A549 (cell line): Measurements from ENCODE around the gene GLIPR1L1. TPM values are rescaled to one million over a fixed set of nuclear protein-coding genes. Genes with fewer than 3 reads are reported as not detected.

Experiments
- ATAC-seq, 2 experiments: fragments of 200-7000 bp in 1 of 2; fragments of >200 bp in 1 of 2; cut with Nextera tagmentation in 1 of 2; cut with Tn5 transposase in 1 of 2; 3 replicates each; pipeline versions ENCODE4 v1.8.0 to v1.9.1; 2018 to 2020; ENCODE audit warnings: mild to moderate bottlenecking in 1 of 2, moderate library complexity in 1 of 2
- CTCF ChIA-PET: fragments of 300-600 bp; sonication (Branson Sonifier 250); formaldehyde crosslinking; extraction: SDS; loops from one replicate; lab custom pipeline; 2021; ENCODE audit warnings: antibody characterized with exemption, inconsistent platforms; lab: Yijun Ruan, JAX
- POLR2A ChIA-PET: fragments of 350-600 bp; formaldehyde crosslinking; extraction: SDS; loops from one replicate; lab custom pipeline; 2021; ENCODE audit warnings: antibody characterized with exemption, inconsistent platforms; lab: Yijun Ruan, JAX
- DNase-seq, 2 experiments: peaks; one replicate each; pipeline versions ENCODE4 v3.0.0 to v3.0.0-alpha.2; 2011 to 2016; ENCODE audit warnings: low read depth in 1 of 2, low spot score in 1 of 2
- FAIRE-seq: peaks from 2 replicates; lab custom pipeline; 2011; peaks lifted over from hg19 to GRCh38; lab: Jason Lieb, UNC
- H3K27ac ChIP-seq, 2 experiments: fragments of >200 bp; sonication (Bioruptor Twin); formaldehyde crosslinking; 3 replicates each; pipeline ENCODE4 v1.5.1; 2016 to 2017
- H3K4me1 ChIP-seq: fragments of >200 bp; sonication (Bioruptor Twin); formaldehyde crosslinking; 3 replicates; pipeline ENCODE4 v1.6.1; 2016
- H3K4me2 ChIP-seq: fragments of >200 bp; sonication (Bioruptor Twin); formaldehyde crosslinking; 3 replicates; pipeline ENCODE4 v1.6.1; 2016
- H3K4me3 ChIP-seq: fragments of >200 bp; sonication (Bioruptor Twin); formaldehyde crosslinking; 3 replicates; pipeline ENCODE4 v1.5.1; 2016
- H3K9me3 ChIP-seq: fragments of >200 bp; sonication (Bioruptor Twin); formaldehyde crosslinking; 3 replicates; pipeline ENCODE4 v1.6.1; 2016
- CHD2 ChIP-seq: fragments of 150-350 bp; IDR thresholded peaks from 2 replicates; pipeline ENCODE4 v1.6.1; 2014; ENCODE audit warnings: low read length; ENCODE audit not compliant: partially characterized antibody
- CHD4 ChIP-seq: fragments of 200-600 bp; sonication (generic); IDR thresholded peaks from 2 replicates; pipeline ENCODE4 v1.6.1; 2016; ENCODE audit warnings: antibody characterized with exemption, mild to moderate bottlenecking, borderline replicate concordance
- ELK1 ChIP-seq: fragments of 150-350 bp; IDR thresholded peaks from 2 replicates; pipeline ENCODE4 v1.6.1; 2014; ENCODE audit warnings: low read depth, mild to moderate bottlenecking, low read length
- EP300 ChIP-seq, 2 experiments: fragments of >200 bp; sonication (Bioruptor Twin); formaldehyde crosslinking; IDR thresholded peaks; 2 replicates in 1 of 2; 3 replicates in 1 of 2; pipeline ENCODE4 v1.6.1; 2016 to 2017
- FOSB ChIP-seq: fragments of 250-450 bp; sonication (Bioruptor Pico); IDR thresholded peaks from 2 replicates; pipeline ENCODE4 v1.5.0; 2020; ENCODE audit warnings: mild to moderate bottlenecking, moderate library complexity
- FOSL2 ChIP-seq, 2 experiments: fragments of 450-650 bp in 1 of 2; fragments of >200 bp in 1 of 2; sonication (Bioruptor Twin) in 1 of 2; formaldehyde crosslinking; IDR thresholded peaks; 2 replicates each; pipeline versions ENCODE4 v1.5.0 to v1.6.1; 2016 to 2020; ENCODE audit warnings: mild to moderate bottlenecking in 1 of 2, moderate library complexity in 1 of 2
- FOXS1 ChIP-seq: fragments of 250-450 bp; sonication (Bioruptor Pico); IDR thresholded peaks from 2 replicates; pipeline ENCODE4 v1.5.0; 2020; ENCODE audit warnings: mild to moderate bottlenecking, moderate library complexity
- GATA3 ChIP-seq: IDR thresholded peaks from 2 replicates; pipeline ENCODE4 v1.6.1; 2012; ENCODE audit warnings: borderline replicate concordance
- HDAC2 ChIP-seq: fragments of 200-600 bp; sonication (generic); IDR thresholded peaks from 2 replicates; pipeline ENCODE4 v1.6.1; 2016
- HEYL ChIP-seq: fragments of 250-450 bp; sonication (Bioruptor Pico); IDR thresholded peaks from 2 replicates; pipeline ENCODE4 v1.8.0; 2021; ENCODE audit warnings: mild to moderate bottlenecking, moderate library complexity
- HOXA7 ChIP-seq: fragments of 250-450 bp; sonication (Bioruptor Pico); IDR thresholded peaks from 2 replicates; pipeline ENCODE4 v1.5.0; 2020; ENCODE audit warnings: mild to moderate bottlenecking, moderate library complexity
- JUN ChIP-seq, 2 experiments: fragments of >200 bp; sonication (Bioruptor Twin); formaldehyde crosslinking; IDR thresholded peaks; 2 replicates in 1 of 2; 3 replicates in 1 of 2; pipeline ENCODE4 v1.6.1; 2016 to 2017
- JUNB ChIP-seq: fragments of >200 bp; sonication (Bioruptor Twin); formaldehyde crosslinking; IDR thresholded peaks from 2 replicates; pipeline ENCODE4 v1.6.1; 2016
- KDM1A ChIP-seq: fragments of 200-600 bp; sonication (generic); IDR thresholded peaks from 2 replicates; pipeline ENCODE4 v1.6.1; 2016; ENCODE audit warnings: low read depth, mild to moderate bottlenecking
- KDM5A ChIP-seq: fragments of 200-600 bp; sonication (generic); IDR thresholded peaks from 2 replicates; pipeline ENCODE4 v1.6.1; 2016; ENCODE audit warnings: antibody characterized with exemption, mild to moderate bottlenecking
- MAFK ChIP-seq: fragments of 450-650 bp; IDR thresholded peaks from 2 replicates; pipeline ENCODE4 v1.6.1; 2014; ENCODE audit not compliant: partially characterized antibody
- MAZ ChIP-seq: fragments of 150-350 bp; IDR thresholded peaks from 2 replicates; pipeline ENCODE4 v1.6.1; 2014; ENCODE audit warnings: antibody characterized with exemption, low read depth, low read length, borderline replicate concordance
- MYC ChIP-seq: IDR thresholded peaks from 2 replicates; pipeline ENCODE4 v1.6.1; 2012; ENCODE audit warnings: mild to moderate bottlenecking, inconsistent platforms, low read length, improper control_type of control experiment, borderline replicate concordance
- NFE2L2 ChIP-seq: fragments of 150-350 bp; conservative IDR thresholded peaks from 2 replicates; pipeline ENCODE4 v1.6.1; 2014; ENCODE audit warnings: low read length
- NPAS2 ChIP-seq: fragments of 250-450 bp; sonication (Bioruptor Pico); IDR thresholded peaks from 2 replicates; pipeline ENCODE4 v1.8.0; 2022; ENCODE audit warnings: mild to moderate bottlenecking, moderate library complexity, borderline replicate concordance
- NR3C1 ChIP-seq: fragments of >200 bp; sonication (Bioruptor Twin); formaldehyde crosslinking; IDR thresholded peaks from 3 replicates; pipeline ENCODE4 v1.6.1; 2017
- PBX3 ChIP-seq: IDR thresholded peaks from 2 replicates; pipeline ENCODE4 v1.6.1; 2012
- PHF8 ChIP-seq: fragments of 200-600 bp; sonication (generic); IDR thresholded peaks from 2 replicates; pipeline ENCODE4 v1.6.1; 2016; ENCODE audit warnings: low read depth, mild to moderate bottlenecking, antibody characterized with exemption, moderate library complexity, borderline replicate concordance
- POLR2AphosphoS2 ChIP-seq: conservative IDR thresholded peaks from 2 replicates; pipeline ENCODE4 v1.6.1; 2012; ENCODE audit warnings: low read length, improper control_type of control experiment, inconsistent platforms
- RAD21 ChIP-seq, 2 experiments: fragments of >200 bp in 1 of 2; sonication (Bioruptor Twin) in 1 of 2; formaldehyde crosslinking in 1 of 2; IDR thresholded peaks in 1 of 2; conservative IDR thresholded peaks in 1 of 2; 2 replicates in 1 of 2; 3 replicates in 1 of 2; pipeline ENCODE4 v1.6.1; 2012 to 2018; ENCODE audit warnings: inconsistent platforms in 1 of 2
- RCOR1 ChIP-seq: fragments of 150-350 bp; IDR thresholded peaks from 2 replicates; pipeline ENCODE4 v1.6.1; 2014; ENCODE audit warnings: antibody characterized with exemption, low read length, low read depth
- RFX5 ChIP-seq: fragments of 450-650 bp; IDR thresholded peaks from 2 replicates; pipeline ENCODE4 v1.7.1; 2014; ENCODE audit warnings: antibody characterized with exemption, mild to moderate bottlenecking, moderate library complexity
- SREBF2 ChIP-seq: fragments of 450-650 bp; IDR thresholded peaks from 2 replicates; pipeline ENCODE4 v1.6.1; 2014; ENCODE audit warnings: mild to moderate bottlenecking, moderate library complexity
- TFCP2L1 ChIP-seq: fragments of 250-450 bp; sonication (Bioruptor Pico); IDR thresholded peaks from 2 replicates; pipeline ENCODE4 v1.5.0; 2021; ENCODE audit warnings: mild to moderate bottlenecking
- ZC3H11A ChIP-seq: fragments of 450-650 bp; IDR thresholded peaks from 2 replicates; pipeline ENCODE4 v1.6.1; 2014; ENCODE audit warnings: antibody characterized with exemption, mild to moderate bottlenecking
- ZFP36 ChIP-seq: fragments of 450-650 bp; IDR thresholded peaks from 2 replicates; pipeline ENCODE4 v1.6.1; 2014; ENCODE audit warnings: borderline replicate concordance; ENCODE audit not compliant: partially characterized antibody
- ZNF302 ChIP-seq: fragments of 250-450 bp; sonication (Bioruptor Pico); IDR thresholded peaks from 2 replicates; pipeline ENCODE4 v1.9.0; 2021; ENCODE audit warnings: inconsistent platforms, mild to moderate bottlenecking, moderate library complexity
- ZSCAN20 ChIP-seq: fragments of 250-450 bp; sonication (Bioruptor Pico); IDR thresholded peaks from 2 replicates; pipeline ENCODE4 v1.8.0; 2022; ENCODE audit warnings: mild to moderate bottlenecking, moderate library complexity
- WGBS: methylation state at CpG from one replicate; pipeline ENCODE4 v1.1.6; 2017; ENCODE audit errors: missing lambda C conversion rate; 5-methylcytosine and 5-hydroxymethylcytosine counted together
- polyA plus RNA-seq, 4 experiments: library from polyadenylated mRNA; depleted of rRNA in 3 of 4; stranded (reverse); fragments of >200 nt; fragmentation: RNase III in 1 of 4; extraction: RNeasy Plus Mini Kit Qiagen cat#74134 plus additional on column Dnase treatment in 1 of 4; gene quantifications; 2 replicates in 3 of 4; 3 replicates in 1 of 4; pipeline ENCODE4 v1.2.3, GENCODE V29; 2011 to 2017

The GLIPR1L1 gene
- polyA plus RNA-seq, 2 of the 4 experiments (the other 2 are of a cell fraction): not detected

- ATAC-seq (peak in 1 of 2 experiments; percentile 43; a peak in 2 of 6 replicates), DNase-seq (no peak), FAIRE-seq (no peak)
- H3K4me3 ChIP-seq: peak overlapping the region; percentile 48
- 10% methylated on average over 6 of the region's 6 CpGs for WGBS
- H3K9me3 ChIP-seq: no peaks in the 10 kb centered on the region
- ChIA-PET CTCF (interaction anchor here (0.7 to 3.5 kb wide), 21 partner anchors 11 to 136 kb away, joined by 3 to 46 read pairs (median 5); partner anchors contain the start of genes GLIPR1, GLIPR1L1 and KRR1), POLR2A (interaction anchor here (0.6 to 1.9 kb wide), 6 partner anchors 45 to 641 kb away, joined by 3 to 25 read pairs (median 8); partner anchors contain the start of genes CAPS2, GLIPR1, KRR1 and PHLDA1)
- H3K27ac ChIP-seq: peak overlapping the region; percentile 74 to 91
- H3K4me2 ChIP-seq: peak overlapping the region; percentile 90
- peaks cover 25% of the 10 kb centered on the region; the same call in 2 of the 3 replicates for H3K4me1 ChIP-seq
- TF ChIP-seq FOSL2 (IDR thresholded peaks at IDR 0.05): no peak
- peak; percentile 94 for TF ChIP-seq FOSL2 (CRISPR knock-in tag; IDR thresholded peaks at IDR 0.05)
- no peak for TF ChIP-seq TFCP2L1
- TF ChIP-seq PHF8: peak; percentile 40; the same call in 1 of the 2 replicates
- peak; percentile 95 for TF ChIP-seq MAFK
- TF ChIP-seq, all 56 proteins: peak for 3
These were observed 55.9 kb downstream of the GLIPR1L1 start for GRCh38 chr12:75390156-75390898.

GRCh38 chr12:75390899-75391538 lies 56.5 kb downstream of the GLIPR1L1 start, which contains the start of gene GLIPR1L2:
Gene GLIPR1L2 (plus strand): TSS chr12:75391089. CDS start chr12:75391117, 28 bp downstream.
- peak within 1 kb of the TSS; percentile 86 to 91 for H3K27ac ChIP-seq
- POLR2A ChIA-PET: interaction anchor here (0.6 to 1.9 kb wide), 6 partner anchors 45 to 640 kb away, joined by 3 to 25 read pairs (median 8); partner anchors contain the start of genes CAPS2, GLIPR1, KRR1 and PHLDA1
- peak; percentile 99 for FAIRE-seq
- TF ChIP-seq MYC: peak; percentile 33; the same call in 1 of the 2 replicates
- no peak for TF ChIP-seq NPAS2 (CRISPR knock-in tag)
- TF ChIP-seq FOSB (CRISPR knock-in tag): no peak
- no peak for TF ChIP-seq HOXA7 (CRISPR knock-in tag)
- peak; percentile 90 for TF ChIP-seq ZSCAN20 (CRISPR knock-in tag)
- no peak for TF ChIP-seq FOXS1 (CRISPR knock-in tag)
- TF ChIP-seq ZC3H11A: no peak
- TF ChIP-seq JUN (IDR thresholded peaks at IDR 0.05): peak in 1 of 2 experiments; percentile 61; a peak in 2 of 5 replicates
- TF ChIP-seq RAD21 (conservative IDR thresholded peaks at IDR 0.05 in 1 of 2, IDR thresholded peaks at IDR 0.05 in 1 of 2): peak; percentile 76 to 83
- no peak for TF ChIP-seq CHD4
- no peak for TF ChIP-seq EP300 (IDR thresholded peaks at IDR 0.05)
- no peak for TF ChIP-seq NFE2L2
- no peak for TF ChIP-seq FOSL2 (IDR thresholded peaks at IDR 0.05)
- TF ChIP-seq FOSL2 (CRISPR knock-in tag; IDR thresholded peaks at IDR 0.05): no peak
- peak; percentile 67; the same call in 1 of the 2 replicates for TF ChIP-seq PHF8
- TF ChIP-seq HEYL (CRISPR knock-in tag): no peak
- TF ChIP-seq SREBF2: no peak
- no peak for TF ChIP-seq HDAC2
- TF ChIP-seq ELK1: no peak
- no peak for TF ChIP-seq POLR2AphosphoS2
- TF ChIP-seq JUNB: no peak
- peak; percentile 49; the same call in 1 of the 2 replicates for TF ChIP-seq MAZ
- no peak for TF ChIP-seq TFCP2L1
- TF ChIP-seq KDM1A: no peak
- TF ChIP-seq NR3C1: no peak
- TF ChIP-seq PBX3: peak; percentile 76
- no peak for TF ChIP-seq KDM5A
- no peak for TF ChIP-seq RCOR1
- no peak; the same call in 1 of the 2 replicates for TF ChIP-seq GATA3
- no peak for TF ChIP-seq MAFK
- no peak for TF ChIP-seq CHD2
- TF ChIP-seq ZNF302 (CRISPR knock-in tag): no peak
- no peak for TF ChIP-seq ZFP36
- no peak for TF ChIP-seq RFX5

More at GRCh38 chr12:75390899-75391538, 56.5 kb downstream of the GLIPR1L1 start, which contains the start of gene GLIPR1L2:
- peak; percentile 99 to 100 for ATAC-seq
- Histone ChIP-seq H3K4me1 (peaks cover 25% of the 10 kb centered on the region; the same call in 2 of the 3 replicates), H3K4me3 (peak within 1 kb of the TSS; percentile 48), H3K9me3 (no peaks in the 10 kb centered on the region), H3K4me2 (peak within 1 kb of the TSS; percentile 90)
- CTCF ChIA-PET: interaction anchor here (0.7 to 3.5 kb wide), 36 partner anchors 8 to 1065 kb away, joined by 3 to 46 read pairs (median 4); partner anchors contain the start of genes GLIPR1, GLIPR1L1 and KRR1
- DNase-seq: peak; percentile 81 to 99
- WGBS: 1% methylated on average over 23 of the region's 36 CpGs
